ENCODE data around the gene CPVL.
A peak's percentile ranks its signal among the peaks of the same experiment; 100 is the strongest.

The CPVL gene

GRCh38 chr7:28999427-28999826 lies 146.9 kb downstream of the CPVL start:
- no peak for DNase-seq

- no peak for DNase-seq
These were observed 148.2 kb downstream of the CPVL start for GRCh38 chr7:28998105-28998504.

GRCh38 chr7:28996836-28997235 lies 149.5 kb downstream of the CPVL start:
- DNase-seq: no peak

- DNase-seq: no peak
These were observed 153.0 kb downstream of the CPVL start for GRCh38 chr7:28993371-28993770.

- DNase-seq: no peak
These were observed 153.5 kb downstream of the CPVL start for GRCh38 chr7:28992798-28993197.

- DNase-seq: peak; percentile 82
These were observed 156.0 kb downstream of the CPVL start for GRCh38 chr7:28990200-28990960.

- no peak for DNase-seq
These were observed 156.9 kb downstream of the CPVL start for GRCh38 chr7:28989211-28989980.

- no peak for DNase-seq
These were observed 157.5 kb downstream of the CPVL start for GRCh38 chr7:28988810-28989209.

GRCh38 chr7:28988091-28988490 lies 158.2 kb downstream of the CPVL start:
- DNase-seq: no peak

- no peak for DNase-seq
These were observed 159.6 kb downstream of the CPVL start for GRCh38 chr7:28986765-28987110.

- no peak for DNase-seq
These were observed 160.1 kb downstream of the CPVL start for GRCh38 chr7:28986028-28986764.

GRCh38 chr7:28984631-28985030 lies 161.7 kb downstream of the CPVL start:
- peak; percentile 70 for DNase-seq

GRCh38 chr7:28984217-28984616 lies 162.1 kb downstream of the CPVL start:
- no peak for DNase-seq

- DNase-seq: no peak
These were observed 162.7 kb downstream of the CPVL start for GRCh38 chr7:28983396-28984190.

- no peak for DNase-seq
These were observed 165.2 kb downstream of the CPVL start for GRCh38 chr7:28981161-28981465.

GRCh38 chr7:28980451-28981160 lies 165.7 kb downstream of the CPVL start:
- no peak for DNase-seq

- DNase-seq: peak; percentile 62
These were observed 166.6 kb downstream of the CPVL start for GRCh38 chr7:28979776-28980175.

- DNase-seq: no peak
These were observed 168.5 kb downstream of the CPVL start for GRCh38 chr7:28977881-28978280.

GRCh38 chr7:28976022-28976421 lies 170.3 kb downstream of the CPVL start:
- DNase-seq: no peak

GRCh38 chr7:28973591-28973990 lies 172.7 kb downstream of the CPVL start:
- no peak for DNase-seq

GRCh38 chr7:28964056-28964455 lies 182.3 kb downstream of the CPVL start:
- no peak for DNase-seq

- no peak for DNase-seq
These were observed 184.4 kb downstream of the CPVL start for GRCh38 chr7:28961972-28962371.

Measured in femur (tissue), 1 donor.